AG04449 (cell line): ENCODE results near the gene MESD.

Experiments used
- CTCF ChIA-PET: fragments of 350-600 bp; formaldehyde crosslinking; extraction: SDS; loops from one replicate; lab custom pipeline; 2021; ENCODE audit warnings: antibody characterized with exemption; lab: Yijun Ruan, JAX
- POLR2A ChIA-PET: fragments of 400-600, 350-600 bp; formaldehyde crosslinking; extraction: SDS; loops from one replicate; lab custom pipeline; 2020; ENCODE audit warnings: antibody characterized with exemption, inconsistent platforms; lab: Yijun Ruan, JAX
- DNase-seq: peaks from one replicate; pipeline ENCODE4 v3.0.0-alpha.2; 2010; ENCODE audit warnings: low read depth, low spot score
- H3K4me3 ChIP-seq: 2 replicates; pipeline ENCODE4 v1.5.1; 2011; ENCODE audit warnings: low read depth, mild to moderate bottlenecking, control low read depth, low read length
- CTCF ChIP-seq: IDR thresholded peaks from one replicate; pipeline ENCODE4 v1.5.1; 2011; ENCODE audit warnings: mild to moderate bottlenecking, moderate library complexity, low read length, control low read depth, inconsistent platforms; ENCODE audit not compliant: insufficient read depth; ENCODE audit errors: missing control alignments

Gene MESD

GRCh38 chr15:80999623-81000036 is 10.0 kb upstream of the MESD start:
- CTCF ChIA-PET = interaction anchor here (0.9 to 7.0 kb wide), 2 partner anchors 9 to 267 kb away, joined by 3 to 36 read pairs; no protein-coding TSS in a partner anchor
- H3K4me3 ChIP-seq = peak overlapping the region; percentile 83
- no peak for TF ChIP-seq CTCF
- POLR2A ChIA-PET = no interaction called here
- DNase-seq = no peak

- POLR2A ChIA-PET = no interaction called here
- H3K4me3 ChIP-seq = no peak overlapping the region
- DNase-seq = no peak
- no peak for TF ChIP-seq CTCF
- CTCF ChIA-PET = interaction anchor here (7.0 kb wide), 1 partner anchor 268 kb away, joined by 36 read pairs; no protein-coding TSS in a partner anchor
Observed at GRCh38 chr15:80998251-80998650, 8.6 kb upstream of the MESD start.

GRCh38 chr15:80997692-80998091 is 8.1 kb upstream of the MESD start:
- H3K4me3 ChIP-seq = no peak overlapping the region
- no peak for TF ChIP-seq CTCF
- ChIA-PET CTCF (interaction anchor here (7.0 kb wide), 1 partner anchor 269 kb away, joined by 36 read pairs; no protein-coding TSS in a partner anchor), POLR2A (no interaction called here)
- no peak for DNase-seq

DNA sequence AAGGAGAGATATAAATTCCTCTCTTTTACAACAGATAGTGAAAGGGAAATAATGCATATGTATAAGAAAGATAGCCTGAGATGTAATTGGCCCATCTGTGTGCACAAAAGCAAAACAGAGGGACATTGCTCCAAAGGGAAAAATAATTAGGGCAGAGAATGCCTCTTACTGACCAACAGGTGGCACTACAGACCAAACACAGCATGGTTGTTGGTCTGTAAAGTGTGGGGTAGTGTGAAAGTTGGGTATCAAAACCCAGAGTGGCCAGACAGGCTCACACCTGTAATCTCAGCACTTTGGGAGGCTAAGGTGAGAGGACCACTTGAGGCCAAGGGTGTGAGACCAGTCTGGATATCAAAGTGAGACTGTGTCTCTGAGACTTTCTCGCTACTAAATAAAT is 6.6 kb upstream of the MESD start:
- TF ChIP-seq CTCF = no peak
- no peak for DNase-seq
- H3K4me3 ChIP-seq = no peak overlapping the region
- ChIA-PET POLR2A (no interaction called here), CTCF (no interaction called here)

DNA sequence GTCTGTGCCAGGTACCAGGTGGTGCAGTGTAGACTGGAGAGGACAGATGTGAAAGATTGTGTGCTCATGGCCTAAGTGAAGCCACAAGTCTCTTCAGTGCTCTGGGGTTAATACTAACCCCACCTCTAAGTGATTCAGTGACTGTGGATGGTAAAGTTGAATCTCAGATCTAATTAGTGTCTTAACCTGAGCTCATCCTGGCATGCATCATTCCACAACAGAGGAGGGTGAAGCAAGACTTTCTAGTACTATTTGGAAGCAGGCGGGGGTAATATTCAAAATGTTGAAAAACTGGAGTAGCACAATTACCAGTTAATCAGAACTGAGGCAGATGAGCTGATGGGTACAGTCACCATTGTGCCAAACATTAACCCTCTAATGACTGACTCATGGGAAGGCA is 2.8 kb upstream of the MESD start:
- ChIA-PET POLR2A (no interaction called here), CTCF (interaction anchor here (3.3 kb wide), 1 partner anchor 274 kb away, joined by 21 read pairs; no protein-coding TSS in a partner anchor)
- no peak for TF ChIP-seq CTCF
- H3K4me3 ChIP-seq = no peak overlapping the region
- no peak for DNase-seq

DNA sequence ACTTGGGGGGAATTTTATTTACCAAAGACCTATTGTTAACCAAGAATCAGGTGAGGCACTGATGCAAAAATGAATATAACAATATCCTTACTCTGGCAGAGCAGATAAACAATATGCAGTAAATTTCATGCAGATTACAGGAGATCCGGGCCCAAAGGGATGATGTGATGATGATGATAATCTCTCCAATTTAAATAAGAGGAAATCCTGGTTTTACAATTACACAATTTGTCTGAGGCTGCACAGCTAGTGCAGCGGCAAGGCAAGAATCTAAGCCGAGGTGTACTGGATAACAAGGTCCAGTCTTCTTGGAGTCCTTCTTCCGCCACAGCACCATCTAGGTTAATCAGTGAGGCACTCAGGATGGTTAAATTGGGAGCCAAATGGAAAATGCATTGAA is 2.4 kb upstream of the MESD start:
- ChIA-PET POLR2A (interaction anchor here (1.9 kb wide), 1 partner anchor 9 kb away, joined by 9 read pairs; the partner anchor contains the start of gene TLNRD1), CTCF (interaction anchor here (1.0 to 3.3 kb wide), 3 partner anchors 15 to 274 kb away, joined by 3 to 21 read pairs (median 9); no protein-coding TSS in a partner anchor)
- no peak for TF ChIP-seq CTCF
- DNase-seq = no peak
- no peak overlapping the region for H3K4me3 ChIP-seq
